ENCODE results near the gene COX7A2. TPM values are rescaled to one million over a fixed set of nuclear protein-coding genes. Genes with fewer than 3 reads are reported as not detected.

COX7A2 gene
- total RNA-seq: 100 to 1,000 TPM; 538 to 540 TPM

GRCh38 chr6:75243333-75244062 lies at the start of gene COX7A2:
Gene COX7A2 (minus strand): TSS chr6:75243801. CDS start chr6:75243734, 67 bp downstream.
- ChIA-PET POLR2A (interaction anchor here (1.4 to 2.0 kb wide), 2 partner anchors 41 to 358 kb away, joined by 5 to 28 read pairs; partner anchors contain the start of genes SENP6 and TMEM30A), CTCF (interaction anchor here (0.7 to 1.0 kb wide), 2 partner anchors 27 to 1510 kb away, joined by 3 read pairs; no protein-coding TSS in a partner anchor)

- ChIA-PET CTCF (no interaction called here), POLR2A (no interaction called here)
These were observed 49.0 kb upstream of the COX7A2 start for GRCh38 chr6:75292555-75292954.

GRCh38 chr6:75291744-75292143 lies 48.1 kb upstream of the COX7A2 start:
- ChIA-PET POLR2A (no interaction called here), CTCF (no interaction called here)

- ChIA-PET CTCF (no interaction called here), POLR2A (no interaction called here)
These were observed 47.7 kb upstream of the COX7A2 start for GRCh38 chr6:75291331-75291730.

- ChIA-PET CTCF (no interaction called here), POLR2A (no interaction called here)
These were observed 46.7 kb upstream of the COX7A2 start for GRCh38 chr6:75290136-75290945.

- CTCF ChIA-PET: no interaction called here
- POLR2A ChIA-PET: no interaction called here
These were observed 44.4 kb upstream of the COX7A2 start for GRCh38 chr6:75288023-75288422.

GRCh38 chr6:75287424-75287823 lies 43.8 kb upstream of the COX7A2 start:
- ChIA-PET POLR2A (no interaction called here), CTCF (no interaction called here)

- ChIA-PET POLR2A (no interaction called here), CTCF (no interaction called here)
These were observed 43.4 kb upstream of the COX7A2 start for GRCh38 chr6:75286955-75287354.

GRCh38 chr6:75285283-75285639 lies 41.7 kb upstream of the COX7A2 start:
- POLR2A ChIA-PET: interaction anchor here (1.5 to 3.0 kb wide), 3 partner anchors 13 to 316 kb away, joined by 3 to 28 read pairs (median 8); partner anchors contain the start of genes COX7A2 and SENP6
- CTCF ChIA-PET: interaction anchor here (2.0 to 3.7 kb wide), 2 partner anchors 11 to 18 kb away, joined by 4 to 13 read pairs; no protein-coding TSS in a partner anchor

- ChIA-PET CTCF (interaction anchor here (2.0 to 3.7 kb wide), 2 partner anchors 12 to 17 kb away, joined by 4 to 13 read pairs; no protein-coding TSS in a partner anchor), POLR2A (interaction anchor here (1.1 to 3.0 kb wide), 4 partner anchors 12 to 1632 kb away, joined by 3 to 28 read pairs (median 6); partner anchors contain the start of genes COX7A2 and SENP6)
These were observed 41.2 kb upstream of the COX7A2 start, which contains the start of gene TMEM30A for GRCh38 chr6:75284632-75285282. Gene TMEM30A (minus strand): TSS chr6:75284792. CDS start chr6:75284638, 154 bp downstream.

GRCh38 chr6:75283907-75284631 lies 40.5 kb upstream of the COX7A2 start:
- ChIA-PET CTCF (interaction anchor here (0.6 to 3.7 kb wide), 4 partner anchors 13 to 260 kb away, joined by 3 to 13 read pairs (median 4); no protein-coding TSS in a partner anchor), POLR2A (interaction anchor here (1.1 to 3.0 kb wide), 4 partner anchors 12 to 1631 kb away, joined by 3 to 28 read pairs (median 6); partner anchors contain the start of genes COX7A2 and SENP6)

- CTCF ChIA-PET: interaction anchor here (3.7 kb wide), 1 partner anchor 15 kb away, joined by 13 read pairs; no protein-coding TSS in a partner anchor
- POLR2A ChIA-PET: no interaction called here
These were observed 39.1 kb upstream of the COX7A2 start for GRCh38 chr6:75282706-75283105.

- POLR2A ChIA-PET: no interaction called here
- CTCF ChIA-PET: interaction anchor here (3.7 kb wide), 1 partner anchor 14 kb away, joined by 13 read pairs; no protein-coding TSS in a partner anchor
These were observed 38.1 kb upstream of the COX7A2 start for GRCh38 chr6:75281653-75282052.

GRCh38 chr6:75280131-75280855 lies 36.7 kb upstream of the COX7A2 start:
- CTCF ChIA-PET: interaction anchor here (0.6 kb wide), 1 partner anchor 1875 kb away, joined by 4 read pairs; no protein-coding TSS in a partner anchor
- POLR2A ChIA-PET: no interaction called here

GRCh38 chr6:75279418-75279817 lies 35.8 kb upstream of the COX7A2 start:
- CTCF ChIA-PET: interaction anchor here (2.1 kb wide), 1 partner anchor 12 kb away, joined by 6 read pairs; no protein-coding TSS in a partner anchor
- POLR2A ChIA-PET: no interaction called here

GRCh38 chr6:75278474-75279077 lies 35.0 kb upstream of the COX7A2 start:
- CTCF ChIA-PET: interaction anchor here (1.1 to 2.1 kb wide), 2 partner anchors 11 to 248 kb away, joined by 3 to 6 read pairs; no protein-coding TSS in a partner anchor
- POLR2A ChIA-PET: no interaction called here

GRCh38 chr6:75275067-75275466 lies 31.5 kb upstream of the COX7A2 start:
- CTCF ChIA-PET: no interaction called here
- POLR2A ChIA-PET: no interaction called here

GRCh38 chr6:75273009-75273408 lies 29.4 kb upstream of the COX7A2 start:
- CTCF ChIA-PET: no interaction called here
- POLR2A ChIA-PET: interaction anchor here (1.1 kb wide), 1 partner anchor 12 kb away, joined by 3 read pairs; the partner anchor contains the start of gene TMEM30A

Measured in activated CD8-positive, alpha-beta memory T cell treated with anti-CD3 and anti-CD28 coated beads for 36 hours (primary cell).